Parathyroid adenoma (tissue), 2 donors: ENCODE measurements around the gene ZNF593.

ENCODE experiments used
- H2AFZ ChIP-seq: fragments of 300-600 bp; sonication (generic); one replicate; pipeline ENCODE4 v1.7.0; 2017; ENCODE audit warnings: antibody characterized with exemption, mild to moderate bottlenecking
- H3K27ac ChIP-seq: fragments of 300-600 bp; sonication (generic); one replicate; pipeline ENCODE4 v1.7.0; 2017
- H3K27me3 ChIP-seq: fragments of 300-600 bp; sonication (generic); one replicate; pipeline ENCODE4 v1.7.0; 2017; ENCODE audit warnings: low read length; ENCODE audit not compliant: control insufficient read depth, insufficient read depth
- H3K36me3 ChIP-seq: fragments of 300-600 bp; sonication (generic); one replicate; pipeline ENCODE4 v1.7.0; 2017; ENCODE audit warnings: low read length; ENCODE audit not compliant: control insufficient read depth, insufficient read depth
- H3K4me1 ChIP-seq: fragments of 300-600 bp; sonication (generic); one replicate; pipeline ENCODE4 v1.7.0; 2017; ENCODE audit warnings: control low read depth
- H3K4me2 ChIP-seq: fragments of 300-600 bp; sonication (generic); one replicate; pipeline ENCODE4 v1.7.0; 2017; ENCODE audit warnings: low read length
- H3K4me3 ChIP-seq: fragments of 300-600 bp; sonication (generic); one replicate; pipeline ENCODE4 v1.7.0; 2017; ENCODE audit warnings: low read depth, low read length
- H3K79me2 ChIP-seq: fragments of 300-600 bp; sonication (generic); one replicate; pipeline ENCODE4 v1.7.0; 2017; ENCODE audit warnings: control low read depth
- H3K9ac ChIP-seq: fragments of 300-600 bp; sonication (generic); one replicate; pipeline ENCODE4 v1.7.0; 2017; ENCODE audit warnings: mild to moderate bottlenecking
- H3K9me3 ChIP-seq: fragments of 300-600 bp; sonication (generic); one replicate; pipeline ENCODE4 v1.7.0; 2017; ENCODE audit warnings: low read length; ENCODE audit not compliant: control insufficient read depth
- CTCF ChIP-seq: fragments of 300-600 bp; sonication (generic); IDR thresholded peaks from one replicate; pipeline ENCODE4 v1.7.0; 2017; ENCODE audit warnings: antibody characterized with exemption, mild to moderate bottlenecking
- donor health status: primary hyperparathyroidism.

ZNF593 gene

DNA sequence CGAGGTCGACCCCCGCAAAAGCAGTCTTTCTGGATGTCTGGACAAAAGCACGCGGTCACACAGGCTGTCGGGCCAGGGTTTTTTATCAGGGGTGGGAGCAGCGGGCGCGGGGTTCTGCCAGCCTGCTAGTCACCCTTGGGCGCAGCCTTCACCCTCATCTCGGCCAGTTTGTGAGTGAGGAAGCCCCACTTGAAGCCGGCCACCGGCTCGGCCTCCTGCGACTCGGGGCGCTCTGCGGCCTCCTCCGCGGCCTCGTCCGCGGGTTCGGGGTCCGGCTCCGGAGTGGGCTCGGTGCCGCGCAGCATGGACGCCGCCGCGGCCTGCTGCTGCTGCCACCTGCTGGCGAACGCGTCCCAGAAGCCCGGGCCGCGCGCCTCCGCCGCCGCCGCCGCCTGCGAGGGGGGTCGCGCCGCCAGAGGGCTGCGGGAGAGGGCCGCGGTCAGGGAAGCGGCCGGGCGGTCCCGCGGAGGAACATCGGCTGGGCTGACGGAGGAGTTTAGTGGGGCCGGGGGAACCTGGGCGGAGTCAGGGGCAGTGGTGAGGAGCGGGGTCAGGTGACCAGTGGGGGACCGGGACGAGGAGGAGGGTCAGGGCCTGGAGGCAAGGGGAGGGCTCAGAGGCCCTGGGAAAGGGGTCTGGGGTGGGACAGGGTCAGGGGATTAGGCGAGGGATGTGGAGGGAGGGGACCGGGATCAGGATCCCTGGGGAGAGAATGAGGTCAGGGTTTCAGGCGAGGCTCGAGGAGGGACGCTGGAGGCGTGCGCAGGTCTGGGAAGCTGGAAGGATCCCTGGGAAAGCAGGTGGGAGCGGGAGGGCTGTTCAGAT, 5.5 kb upstream of the ZNF593 start:
- no peak for TF ChIP-seq CTCF
- Histone ChIP-seq H3K27ac (peak overlapping the region; percentile 7), H3K9me3 (no peaks in the 10 kb centered on the region)

DNA sequence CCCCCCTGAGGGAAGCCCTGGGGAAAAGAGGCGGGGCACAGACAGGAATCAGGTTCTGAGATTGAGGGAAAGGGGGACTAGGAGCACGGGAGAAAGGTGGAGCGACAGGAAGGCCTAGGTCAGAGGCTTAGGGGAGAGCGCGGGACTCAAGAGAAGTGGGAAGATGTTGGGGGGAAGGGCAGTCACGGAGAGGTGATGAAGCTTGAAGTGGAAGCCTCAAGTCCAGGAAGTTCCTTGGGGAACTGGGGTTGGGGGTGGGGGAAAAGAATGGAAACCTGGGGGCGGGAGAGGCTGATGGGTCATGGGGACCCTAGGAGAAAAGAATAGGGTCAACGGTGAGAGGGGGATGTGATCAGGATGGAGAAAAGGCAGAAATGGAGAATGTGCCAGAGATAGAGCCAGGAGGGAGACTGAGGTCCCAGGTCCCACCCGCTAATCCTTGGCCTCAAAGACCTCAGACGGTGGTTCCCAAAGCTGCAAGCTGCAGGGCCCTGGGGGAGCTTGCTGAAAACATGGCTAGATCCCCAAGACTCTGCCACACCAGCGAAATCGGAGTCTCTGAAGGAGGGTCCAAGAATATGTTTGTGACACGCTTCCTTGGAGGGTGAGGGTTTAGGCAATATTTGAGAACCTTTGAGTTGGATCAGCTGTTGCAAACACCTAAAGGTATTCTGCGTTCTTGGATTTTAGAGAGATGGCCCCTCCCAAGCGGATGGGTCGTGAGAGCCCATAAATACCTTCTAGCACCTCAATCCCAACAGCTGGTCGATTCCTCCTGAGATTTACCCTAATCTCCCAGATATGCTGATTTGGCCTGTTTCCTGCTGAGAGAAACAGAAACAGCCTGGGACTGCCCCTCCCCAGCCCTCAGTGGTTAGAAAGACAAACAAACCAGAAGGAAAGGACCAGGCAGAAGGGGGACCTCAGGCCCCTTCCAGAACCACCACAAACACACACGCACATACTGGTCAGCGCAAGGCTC, 4.6 kb upstream of the ZNF593 start:
- H3K27ac ChIP-seq = no peak overlapping the region
- no peak overlapping the region for H3K4me3 ChIP-seq
- H3K79me2 ChIP-seq = no peaks in the 10 kb centered on the region
- no peak overlapping the region for H3K4me2 ChIP-seq
- H3K9ac ChIP-seq = no peak overlapping the region
- peak overlapping the region; percentile 62 for H2AFZ ChIP-seq
- peaks cover 8% of the 10 kb centered on the region for H3K4me1 ChIP-seq
- no peaks in the 10 kb centered on the region for H3K27me3 ChIP-seq
- no peaks in the 10 kb centered on the region for H3K36me3 ChIP-seq
- H3K9me3 ChIP-seq = no peaks in the 10 kb centered on the region
- no peak for TF ChIP-seq CTCF

More for the DNA sequence above, 5.5 kb upstream of the ZNF593 start:
- H3K36me3 ChIP-seq = no peaks in the 10 kb centered on the region
- no peak overlapping the region for H3K4me3 ChIP-seq
- no peaks in the 10 kb centered on the region for H3K79me2 ChIP-seq
- no peaks in the 10 kb centered on the region for H3K27me3 ChIP-seq
- H2AFZ ChIP-seq = peak overlapping the region; percentile 73
- H3K9ac ChIP-seq = no peak overlapping the region
- peak overlapping the region; percentile 65 for H3K4me2 ChIP-seq
- peaks cover 8% of the 10 kb centered on the region for H3K4me1 ChIP-seq

DNA sequence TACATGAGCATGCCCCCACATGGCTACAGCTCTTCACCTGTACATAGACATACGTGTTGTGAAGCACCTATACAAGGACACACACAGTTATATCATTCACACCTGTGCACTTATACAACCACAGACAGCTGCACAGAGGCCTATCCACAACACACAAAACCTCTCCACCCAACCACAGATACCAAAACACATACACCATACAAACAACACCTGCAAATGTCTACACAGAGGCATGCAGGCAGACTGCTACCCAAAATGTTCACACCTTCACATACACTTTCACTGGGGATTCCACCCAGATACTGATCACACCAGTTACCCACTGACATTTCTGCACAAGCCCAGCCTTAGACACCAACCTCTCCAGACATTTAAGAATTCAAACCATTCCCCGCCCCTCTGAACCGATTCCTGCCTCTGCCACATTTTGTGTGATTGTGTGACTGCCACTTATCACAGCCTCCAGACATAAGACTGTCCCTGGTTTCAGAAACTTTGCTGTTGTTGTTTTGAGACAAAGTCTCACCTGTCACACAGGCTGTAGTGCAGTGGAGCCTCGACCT, 2.9 kb upstream of the ZNF593 start:
- Histone ChIP-seq H3K79me2 (no peaks in the 10 kb centered on the region), H3K36me3 (no peaks in the 10 kb centered on the region), H3K27me3 (no peaks in the 10 kb centered on the region), H3K9ac (no peak overlapping the region), H2AFZ (no peak overlapping the region), H3K27ac (no peak overlapping the region), H3K4me3 (no peak overlapping the region), H3K9me3 (no peaks in the 10 kb centered on the region), H3K4me2 (no peak overlapping the region), H3K4me1 (peaks cover 13% of the 10 kb centered on the region)
- TF ChIP-seq CTCF = no peak

DNA sequence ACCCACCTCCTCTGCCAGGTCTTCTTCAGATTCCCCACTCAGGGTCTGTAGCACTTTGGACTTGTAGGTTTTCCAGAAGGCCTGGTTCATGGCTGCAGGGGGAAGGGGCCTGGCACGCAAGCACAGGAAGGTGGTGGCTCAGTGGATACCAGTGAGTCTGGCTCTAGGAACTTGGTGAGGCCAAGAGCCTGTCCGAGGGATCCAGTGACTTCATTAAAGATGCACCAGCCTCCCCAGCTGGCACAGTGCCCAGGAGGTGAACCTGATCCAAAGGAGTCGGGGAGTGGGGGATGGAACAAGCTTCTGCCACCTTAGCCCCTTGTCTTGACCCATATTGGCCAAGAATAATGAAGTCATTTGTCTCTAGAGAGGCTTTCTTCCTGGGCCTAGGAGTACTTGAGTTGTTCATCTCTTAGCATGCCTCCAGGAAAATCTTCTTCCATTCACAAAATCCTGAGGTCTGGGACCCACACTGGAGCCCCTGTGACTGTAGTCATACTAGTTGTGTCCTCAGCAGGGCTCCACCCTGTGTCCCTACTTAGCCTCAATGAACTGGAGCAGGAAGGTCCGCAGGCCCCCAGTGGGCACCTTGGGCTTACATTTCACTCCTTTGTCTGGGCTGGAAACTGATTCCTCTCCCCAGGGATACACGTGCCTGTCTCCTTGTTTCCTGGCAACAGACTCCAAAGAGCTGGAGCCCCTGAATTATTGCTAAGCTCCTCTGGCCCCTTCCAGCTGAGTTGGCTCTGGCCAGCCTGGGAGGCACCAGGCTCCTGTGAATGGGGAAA, 1.1 kb upstream of the ZNF593 start, which contains the start of gene C1orf232:
TSS of gene C1orf232 (minus strand) at position 554 of the 788 bp plus-strand sequence. CDS start at position 90, 464 bp downstream.
- no peaks in the 10 kb centered on the region for H3K36me3 ChIP-seq
- TF ChIP-seq CTCF = no peak
- H3K27ac ChIP-seq = peak within 1 kb of the TSS; percentile 78
- no peaks in the 10 kb centered on the region for H3K79me2 ChIP-seq
- H3K9ac ChIP-seq = no peak within 1 kb of the TSS
- H3K9me3 ChIP-seq = no peaks in the 10 kb centered on the region
- H3K4me3 ChIP-seq = peak within 1 kb of the TSS; percentile 93
- H3K27me3 ChIP-seq = no peaks in the 10 kb centered on the region
- H3K4me1 ChIP-seq = peaks cover 13% of the 10 kb centered on the region
- peak within 1 kb of the TSS; percentile 87 for H2AFZ ChIP-seq
- peak within 1 kb of the TSS; percentile 99 for H3K4me2 ChIP-seq
